SK-MEL-5 (cell line): ENCODE data around the gene HYAL3. TPM values are rescaled to one million over a fixed set of nuclear protein-coding genes. Genes with fewer than 3 reads are reported as not detected.
"Not testable (repeated sequence)": the region's sequence is repeated elsewhere in the genome, so short reads cannot be mapped to it uniquely, and the experiment has no call there.

Source experiments
- DNase-seq: peaks from one replicate; pipeline ENCODE4 v3.0.0-alpha.2; 2016; ENCODE audit warnings: low read depth, low spot score
- in situ Hi-C: cut with HindIII; loops from 2 replicates; pipeline ENCODE4 v1.10.0; 2016; ENCODE audit warnings: low sequenced_read_pairs, high pct_unique_total_duplicates, low pct_unique_long_range_greater_than_20kb
- total RNA-seq: library from RNA; depleted of rRNA; stranded (reverse); fragments of >200 nt; shearing (Covaris generic); gene quantifications from 2 replicates; pipeline ENCODE4 v1.2.3, GENCODE V29; 2014

HYAL3 gene
- total RNA-seq, 1 experiment from 2014 or later = 4.1 TPM

DNA sequence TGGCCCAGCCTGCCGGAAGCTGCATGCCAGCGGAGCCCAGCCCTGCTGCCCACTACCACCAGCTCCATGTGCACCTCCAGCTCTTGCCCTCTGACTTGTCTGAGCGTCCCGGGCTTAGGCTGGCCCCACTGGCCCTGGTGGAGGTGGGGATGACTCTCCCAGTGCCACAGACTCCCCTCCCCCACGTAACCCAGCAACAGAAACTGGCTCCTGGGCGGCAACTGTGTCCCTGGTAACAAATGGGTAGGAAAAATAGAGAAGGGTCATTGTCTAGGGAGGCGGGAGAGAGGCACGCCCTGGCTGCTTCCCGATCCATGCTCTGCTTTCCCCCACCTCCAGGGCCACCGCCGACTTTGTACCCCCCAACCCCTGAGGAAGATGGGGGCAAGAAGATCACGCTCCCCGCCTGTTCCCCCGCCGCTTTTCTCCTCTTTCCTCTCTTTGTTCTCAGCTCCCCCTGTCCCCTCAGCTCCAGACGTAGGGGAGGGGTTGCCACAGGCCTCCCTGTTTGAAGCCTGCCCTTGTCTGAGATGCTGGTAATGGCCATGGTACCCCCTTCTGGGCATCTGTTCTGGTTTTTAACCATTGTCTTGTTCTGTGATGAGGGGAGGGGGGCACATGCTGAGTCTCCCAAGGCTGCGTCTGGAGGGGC lies 41.0 kb downstream of the HYAL3 start:
- no peak for DNase-seq
- in situ Hi-C loops = no loop called here

DNA sequence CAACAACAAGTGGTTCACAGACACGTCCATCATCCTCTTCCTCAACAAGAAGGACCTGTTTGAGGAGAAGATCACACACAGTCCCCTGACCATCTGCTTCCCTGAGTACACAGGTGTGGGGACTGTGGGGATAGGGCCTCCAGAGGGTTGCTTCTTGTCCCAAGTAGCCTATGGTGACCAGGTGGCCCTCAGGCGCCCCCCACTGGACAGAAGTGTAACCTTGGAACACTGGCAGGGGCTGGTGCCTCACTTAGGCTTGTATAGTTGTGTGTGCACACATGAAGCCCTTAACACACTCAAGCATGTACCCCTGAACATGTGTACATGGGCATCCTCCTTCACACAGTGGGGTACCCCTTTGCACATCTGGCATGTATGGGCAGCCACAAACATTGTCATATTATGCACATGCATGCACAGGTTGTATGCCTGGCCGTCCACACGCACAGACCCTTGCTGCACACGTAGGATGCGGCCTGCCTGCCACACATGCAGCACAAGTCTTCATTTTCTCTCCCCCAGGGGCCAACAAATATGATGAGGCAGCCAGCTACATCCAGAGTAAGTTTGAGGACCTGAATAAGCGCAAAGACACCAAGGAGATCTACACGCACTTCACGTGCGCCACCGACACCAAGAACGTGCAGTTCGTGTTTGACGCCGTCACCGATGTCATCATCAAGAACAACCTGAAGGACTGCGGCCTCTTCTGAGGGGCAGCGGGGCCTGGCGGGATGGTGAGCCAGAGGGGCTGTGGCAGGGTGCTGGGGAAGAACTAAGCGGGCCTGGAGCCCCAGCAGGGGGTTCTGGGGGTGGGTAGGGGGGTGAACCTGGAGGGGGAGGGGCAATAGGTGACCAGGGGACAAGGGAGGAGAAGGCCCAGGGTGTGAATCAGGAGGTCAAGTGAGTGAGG lies 42.0 kb downstream of the HYAL3 start:
- peak; percentile 59 for DNase-seq
- in situ Hi-C loops = no loop called here

DNA sequence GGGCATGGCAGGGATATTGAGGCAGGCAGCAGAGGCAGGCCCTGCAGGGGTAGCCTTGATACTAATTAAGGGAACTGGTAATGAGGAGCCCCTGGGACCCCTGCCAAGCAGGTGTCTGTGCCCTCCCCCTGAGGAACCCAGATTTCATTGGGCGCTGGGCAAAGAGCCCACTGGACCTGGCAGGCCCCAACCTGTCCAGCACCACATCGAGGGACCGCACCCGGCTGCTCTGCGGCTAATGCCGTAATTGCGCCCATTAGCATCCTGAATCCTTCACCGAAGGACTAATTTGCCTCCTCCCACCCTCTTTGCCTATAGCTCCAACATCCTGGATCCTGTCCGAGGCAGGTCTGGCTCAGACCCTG lies 44.0 kb downstream of the HYAL3 start:
- in situ Hi-C loops = no loop called here
- DNase-seq = no peak

DNA sequence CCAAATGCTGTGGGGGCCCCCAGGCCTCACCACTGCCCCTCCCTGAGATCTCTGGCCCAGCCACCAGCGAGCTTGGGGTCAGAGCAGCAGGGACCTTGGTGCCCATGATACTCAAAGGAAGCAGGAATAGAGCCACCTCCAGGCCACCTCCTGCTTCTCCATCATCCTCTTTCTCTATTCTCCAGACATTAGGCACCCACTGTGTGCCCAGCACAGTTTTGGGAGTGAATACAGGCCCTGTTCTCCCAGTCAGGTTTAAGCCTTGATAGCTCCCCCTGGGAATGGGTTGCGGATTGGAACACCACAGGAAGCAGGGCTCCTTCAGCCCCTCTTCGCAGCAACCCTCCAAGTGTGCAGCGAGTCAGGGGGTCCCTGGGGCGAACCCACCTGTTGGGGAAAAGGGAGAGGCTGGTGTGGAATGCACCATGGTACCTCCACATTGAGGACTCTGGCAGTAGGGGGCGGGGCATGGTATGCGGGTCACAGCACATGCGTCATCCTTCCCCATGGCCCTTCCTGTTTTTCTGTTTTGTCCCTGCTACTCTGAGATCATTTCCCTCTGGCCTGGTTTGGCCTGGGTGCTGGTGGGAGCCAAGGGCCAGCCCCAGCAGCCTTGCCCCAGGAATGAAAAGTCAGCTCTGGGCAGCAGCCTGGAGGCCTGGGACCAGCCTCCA lies 44.5 kb downstream of the HYAL3 start:
- DNase-seq = no peak
- in situ Hi-C loops = no loop called here

DNA sequence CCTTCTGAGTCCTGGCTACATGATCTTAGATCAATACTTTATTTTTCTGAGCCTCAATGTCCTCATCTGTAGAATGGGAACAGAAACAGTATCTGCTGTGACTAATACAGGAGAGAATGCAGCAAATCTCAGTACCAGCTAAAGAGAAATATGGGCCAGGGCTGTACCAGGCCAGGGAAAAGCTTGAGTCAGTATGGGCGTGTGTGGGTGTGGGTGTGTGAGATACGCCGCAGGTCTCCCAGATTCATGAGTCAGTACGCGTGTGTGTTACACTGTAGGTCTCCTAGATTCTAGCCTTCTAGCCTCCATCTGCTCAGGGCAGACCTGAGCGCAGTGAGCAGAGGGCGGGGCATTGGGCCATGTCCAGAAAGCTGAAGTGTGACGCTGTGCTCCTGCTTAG lies 48.0 kb downstream of the HYAL3 start:
- no peak for DNase-seq
- in situ Hi-C loops = no loop called here

DNA sequence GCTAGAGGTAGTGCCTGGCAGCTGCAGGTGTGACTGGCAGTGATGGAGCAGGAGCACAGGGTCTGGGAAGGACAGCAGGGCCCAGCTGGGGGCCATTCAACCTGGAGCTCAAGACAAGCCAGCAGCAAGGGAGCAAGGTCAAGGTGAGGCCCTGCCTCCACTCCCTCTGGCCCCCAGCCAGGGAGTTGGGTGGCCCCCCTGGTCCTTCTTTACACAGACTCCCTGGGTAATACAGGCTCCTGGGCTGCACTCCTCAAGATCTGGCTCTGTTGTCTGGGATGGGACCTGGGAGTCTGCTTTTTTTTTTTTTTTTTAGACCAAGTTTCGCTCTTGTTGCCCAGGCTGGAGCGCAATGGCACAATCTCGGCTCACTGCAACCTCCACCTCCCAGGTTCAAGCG lies 48.7 kb downstream of the HYAL3 start:
- no peak for DNase-seq
- in situ Hi-C loops = no loop called here

DNA sequence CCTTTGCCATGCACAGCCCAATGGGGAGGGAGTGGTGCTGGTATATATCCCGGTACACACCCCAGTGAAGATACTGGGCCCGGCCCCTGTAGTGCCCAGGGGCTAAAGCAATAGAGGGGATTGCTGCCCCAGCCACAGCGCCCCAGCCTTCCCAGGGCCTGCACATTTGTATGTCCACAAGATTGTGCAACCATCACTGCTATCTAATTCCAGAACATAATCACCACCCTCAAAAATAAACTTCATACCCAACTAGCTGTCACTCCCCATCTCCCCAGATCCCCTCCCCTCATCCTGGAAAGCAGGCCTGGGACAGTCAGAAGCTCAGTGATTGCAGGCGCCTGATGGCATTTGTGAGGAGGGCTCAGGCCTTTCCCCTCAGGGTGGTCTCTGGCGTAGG lies 49.7 kb downstream of the HYAL3 start:
- no peak for DNase-seq
- in situ Hi-C loops = no loop called here

DNA sequence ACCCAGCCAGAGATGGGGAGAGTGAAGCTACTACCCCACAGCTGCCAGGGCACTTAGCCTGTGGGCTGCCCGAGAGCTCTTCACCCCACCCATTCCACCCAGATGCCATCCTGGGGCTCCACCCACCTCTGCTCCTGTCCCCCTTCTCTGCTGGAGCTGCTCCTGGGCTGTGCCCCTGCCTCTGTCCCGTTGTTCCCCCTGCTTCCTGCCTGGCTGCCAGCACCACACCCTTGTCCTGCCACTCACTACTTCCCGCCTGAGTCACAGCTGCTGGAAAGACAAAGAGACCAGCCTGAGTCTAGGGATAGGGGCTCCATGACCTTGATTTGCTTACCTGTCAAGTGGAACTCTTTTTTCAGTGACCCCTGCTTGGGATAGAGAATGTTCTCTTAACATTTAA lies 50.8 kb downstream of the HYAL3 start:
- no peak for DNase-seq
- in situ Hi-C loops = no loop called here

DNA sequence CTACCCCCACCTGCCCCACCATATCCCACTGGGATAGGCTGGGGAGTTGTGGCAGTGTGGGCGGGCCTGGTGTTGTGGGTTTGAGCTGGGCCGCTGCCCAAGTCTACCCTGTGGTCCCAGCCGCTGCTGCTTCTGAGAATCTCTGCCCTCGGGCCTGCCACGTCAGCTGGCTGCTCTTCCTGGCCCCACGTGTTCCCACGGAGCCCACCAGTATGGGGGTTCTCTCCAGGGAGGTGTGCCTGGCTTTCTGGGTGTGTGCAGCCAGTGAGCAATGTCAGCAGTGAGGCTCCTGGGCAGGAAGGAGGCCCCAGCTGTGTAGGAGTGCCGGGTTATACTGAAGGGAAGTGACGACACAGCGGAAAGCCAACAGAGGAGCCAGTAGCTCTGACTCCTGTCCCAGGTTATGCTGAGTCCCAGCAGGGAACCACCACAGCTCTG lies 52.7 kb downstream of the HYAL3 start:
- in situ Hi-C loops = no loop called here
- peak; percentile 60 for DNase-seq

DNA sequence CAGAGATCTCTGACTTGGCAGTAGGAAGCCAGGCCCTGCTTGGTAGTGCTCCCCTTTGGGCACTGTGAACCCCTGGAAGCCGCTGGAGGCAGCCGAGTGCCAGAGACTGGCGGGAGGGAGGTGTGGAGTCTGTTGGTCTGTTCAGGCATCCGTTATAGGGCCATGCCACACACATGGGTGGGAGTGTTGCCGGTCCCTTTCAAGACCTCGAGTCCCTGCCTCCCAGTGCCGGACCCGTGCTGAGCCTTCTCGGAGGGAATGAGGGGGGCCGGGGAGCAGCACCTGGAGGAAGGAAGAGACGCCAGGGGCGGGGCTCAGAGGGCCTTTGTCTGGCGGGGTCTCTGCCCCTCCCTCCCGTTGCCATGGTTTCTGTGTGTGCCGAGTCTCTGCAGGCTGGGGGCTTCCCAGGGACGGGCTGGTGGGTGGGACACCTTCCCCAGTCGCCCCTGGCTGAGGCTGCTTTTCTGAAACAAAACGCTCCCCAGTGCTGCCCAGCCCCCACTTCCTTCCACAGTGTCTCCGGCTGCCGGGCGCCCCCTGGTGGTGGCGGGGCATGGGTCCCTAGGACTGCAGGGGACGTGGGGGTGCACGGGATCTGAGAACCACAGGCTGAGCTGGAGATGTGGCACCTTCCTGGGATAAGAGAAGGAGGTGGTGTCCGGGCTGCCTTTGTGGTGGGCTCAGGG lies 53.2 kb downstream of the HYAL3 start:
- in situ Hi-C loops = no loop called here
- peak; percentile 79 for DNase-seq

DNA sequence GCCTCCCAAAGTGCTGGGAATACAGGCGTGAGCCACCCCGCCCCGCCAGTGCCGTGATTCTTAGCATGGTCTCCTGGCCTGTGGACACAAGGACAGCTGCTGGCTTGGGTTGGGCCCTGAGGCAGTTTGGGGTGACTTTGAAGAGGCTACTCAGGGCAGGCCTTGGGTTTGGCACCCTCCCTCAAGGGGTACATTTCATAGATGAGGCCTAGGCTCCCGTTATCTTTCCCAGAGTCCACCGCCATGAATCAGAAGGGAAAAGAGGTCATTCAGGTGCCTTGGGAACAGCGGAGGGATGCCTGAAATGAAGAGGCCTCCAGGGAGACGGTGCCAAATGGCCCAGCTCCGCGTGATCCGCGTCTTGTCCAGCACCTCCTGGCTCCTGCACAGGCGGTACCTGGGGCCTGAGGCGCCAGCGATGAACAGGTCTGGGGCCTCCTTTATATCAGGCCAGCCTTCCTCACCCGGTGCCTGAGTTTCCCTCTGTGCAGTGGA lies 53.9 kb downstream of the HYAL3 start:
- DNase-seq = no peak
- in situ Hi-C loops = no loop called here

DNA sequence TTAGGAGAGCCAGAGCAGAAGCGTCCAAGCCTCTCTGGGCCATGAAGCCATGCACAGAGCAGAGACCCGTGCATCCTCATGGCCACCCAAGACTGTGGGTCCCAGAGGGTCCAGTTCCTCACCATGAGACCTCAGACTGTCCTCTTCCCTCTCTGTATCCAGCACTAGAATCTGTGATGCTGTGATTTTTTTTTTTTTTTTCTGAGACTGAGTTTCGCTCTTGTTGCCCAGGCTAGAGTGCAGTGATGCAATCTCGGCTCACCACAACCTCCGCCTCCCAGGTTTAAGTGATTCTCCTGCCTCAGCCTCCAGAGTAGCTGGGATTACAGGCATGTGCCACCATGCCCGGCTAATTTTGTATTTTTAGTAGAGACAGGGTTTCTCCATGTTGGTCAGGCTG lies 54.4 kb downstream of the HYAL3 start:
- DNase-seq, in situ Hi-C loops: not testable (repeated sequence)

DNA sequence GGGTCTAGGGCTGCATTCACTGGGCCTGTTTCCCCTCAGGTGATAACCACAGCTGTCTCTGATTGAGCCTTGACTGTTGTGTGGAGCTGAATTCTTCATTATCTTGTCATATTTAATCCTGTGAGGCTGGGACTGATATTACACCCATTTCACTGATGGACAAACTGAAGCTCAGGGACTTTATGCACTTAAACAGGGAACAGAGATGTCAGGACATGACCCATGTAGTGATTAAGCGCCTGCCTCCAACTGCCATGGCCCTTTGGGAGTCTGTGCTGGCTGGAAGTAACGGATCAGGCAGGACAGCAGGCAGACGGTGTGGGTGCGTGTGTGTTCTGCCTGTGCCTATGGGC lies 55.7 kb downstream of the HYAL3 start:
- in situ Hi-C loops = no loop called here
- no peak for DNase-seq

DNA sequence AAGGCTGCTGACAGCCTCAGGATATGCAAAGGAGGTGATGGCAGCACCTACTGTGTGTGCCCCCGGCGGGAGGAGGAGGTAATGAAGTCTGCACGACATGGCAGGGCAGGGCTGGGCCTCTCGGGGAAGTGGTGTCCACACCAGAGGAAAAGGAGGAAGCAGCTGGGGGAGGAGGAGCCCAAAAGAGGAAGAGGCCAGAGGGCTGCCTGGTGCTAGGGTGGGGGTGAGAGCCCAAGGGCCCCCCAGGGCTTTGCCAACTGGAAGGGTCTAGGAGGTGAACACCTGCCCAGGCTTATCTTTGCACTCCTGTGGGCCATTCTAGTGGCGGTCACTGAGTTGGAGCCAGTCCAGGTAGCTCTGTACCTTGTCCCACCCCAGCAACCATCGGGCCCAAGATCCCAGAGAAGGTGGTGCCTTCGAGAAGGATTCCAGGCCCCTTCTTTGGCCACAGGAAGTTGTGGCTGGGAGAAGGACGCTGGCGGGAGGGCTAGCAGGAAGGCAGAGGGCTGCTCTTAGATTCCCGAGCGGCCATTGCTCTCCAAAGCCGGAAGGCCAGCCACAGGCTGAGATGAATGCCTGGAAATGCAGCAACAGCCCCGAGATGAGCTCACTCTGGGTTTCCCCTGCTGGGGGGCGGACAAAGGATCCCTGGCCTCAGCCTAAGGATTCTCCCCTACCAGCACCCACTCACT lies 56.2 kb downstream of the HYAL3 start:
- no peak for DNase-seq

More for the DNA sequence above, 56.2 kb downstream of the HYAL3 start:
- in situ Hi-C loops = no loop called here
